Mucosa of stomach (tissue), 1 donor: ENCODE measurements around the gene DNAJC30.

ENCODE experiments used
- H3K27me3 ChIP-seq: one replicate; pipeline ENCODE4 v1.7.0; 2013; ENCODE audit warnings: mild to moderate bottlenecking, low read length; ENCODE audit not compliant: control insufficient read depth, insufficient read depth
- H3K36me3 ChIP-seq: one replicate; pipeline ENCODE4 v1.7.0; 2013; ENCODE audit warnings: low read length; ENCODE audit not compliant: control insufficient read depth, insufficient read depth
- H3K4me1 ChIP-seq: one replicate; pipeline ENCODE4 v1.7.0; 2013; ENCODE audit warnings: mild to moderate bottlenecking, low read length; ENCODE audit not compliant: control insufficient read depth, insufficient read depth
- H3K4me3 ChIP-seq: one replicate; pipeline ENCODE4 v1.7.0; 2013; ENCODE audit warnings: low read length
- H3K9ac ChIP-seq: one replicate; pipeline ENCODE4 v1.7.0; 2013; ENCODE audit warnings: mild to moderate bottlenecking, low read length, moderate library complexity
- H3K9me3 ChIP-seq: one replicate; pipeline ENCODE4 v1.7.0; 2013; ENCODE audit warnings: mild to moderate bottlenecking, low read length, moderate library complexity; ENCODE audit not compliant: control insufficient read depth
- donor health status: Pancreatic carcinoma.

Gene DNAJC30

GRCh38 chr7:73699370-73700068, 16.3 kb upstream of the DNAJC30 start:
- H3K27me3 ChIP-seq: no peaks in the 10 kb centered on the region
- H3K9me3 ChIP-seq: no peaks in the 10 kb centered on the region
- H3K4me1 ChIP-seq: peaks cover 14% of the 10 kb centered on the region
- no peak overlapping the region for H3K9ac ChIP-seq
- peaks cover 10% of the 10 kb centered on the region for H3K36me3 ChIP-seq
- H3K4me3 ChIP-seq: no peak overlapping the region

GRCh38 chr7:73698410-73698809, 15.2 kb upstream of the DNAJC30 start:
- no peak overlapping the region for H3K9ac ChIP-seq
- no peak overlapping the region for H3K4me3 ChIP-seq
- no peaks in the 10 kb centered on the region for H3K27me3 ChIP-seq
- H3K36me3 ChIP-seq: peaks cover 13% of the 10 kb centered on the region
- no peaks in the 10 kb centered on the region for H3K9me3 ChIP-seq
- H3K4me1 ChIP-seq: peaks cover 5% of the 10 kb centered on the region

GRCh38 chr7:73696372-73696771, 13.1 kb upstream of the DNAJC30 start:
- no peak overlapping the region for H3K9ac ChIP-seq
- H3K4me3 ChIP-seq: no peak overlapping the region
- no peaks in the 10 kb centered on the region for H3K27me3 ChIP-seq
- no peaks in the 10 kb centered on the region for H3K9me3 ChIP-seq
- peaks cover 4% of the 10 kb centered on the region for H3K4me1 ChIP-seq
- peaks cover 21% of the 10 kb centered on the region for H3K36me3 ChIP-seq

- Histone ChIP-seq H3K4me3 (no peak overlapping the region), H3K36me3 (peaks cover 16% of the 10 kb centered on the region), H3K27me3 (no peaks in the 10 kb centered on the region), H3K9ac (no peak overlapping the region), H3K9me3 (no peaks in the 10 kb centered on the region), H3K4me1 (no peaks in the 10 kb centered on the region)
These were observed 7.4 kb upstream of the DNAJC30 start for GRCh38 chr7:73690646-73691045.

- Histone ChIP-seq H3K27me3 (no peaks in the 10 kb centered on the region), H3K4me1 (peaks cover 4% of the 10 kb centered on the region), H3K4me3 (no peak overlapping the region), H3K9me3 (no peaks in the 10 kb centered on the region), H3K36me3 (peaks cover 8% of the 10 kb centered on the region), H3K9ac (no peak overlapping the region)
These were observed 5.0 kb upstream of the DNAJC30 start for GRCh38 chr7:73688288-73688687.

- H3K9ac ChIP-seq: no peak overlapping the region
- peaks cover 22% of the 10 kb centered on the region for H3K4me1 ChIP-seq
- no peaks in the 10 kb centered on the region for H3K9me3 ChIP-seq
- no peaks in the 10 kb centered on the region for H3K27me3 ChIP-seq
- no peaks in the 10 kb centered on the region for H3K36me3 ChIP-seq
- H3K4me3 ChIP-seq: no peak overlapping the region
These were observed 2.1 kb upstream of the DNAJC30 start for GRCh38 chr7:73685311-73685710.

GRCh38 chr7:73683788-73684693, 788 bp upstream of the DNAJC30 start:
- H3K36me3 ChIP-seq: no peaks in the 10 kb centered on the region
- peak overlapping the region; percentile 88 for H3K4me3 ChIP-seq
- H3K9ac ChIP-seq: peak overlapping the region; percentile 94
- H3K9me3 ChIP-seq: no peaks in the 10 kb centered on the region
- H3K27me3 ChIP-seq: no peaks in the 10 kb centered on the region
- H3K4me1 ChIP-seq: peaks cover 28% of the 10 kb centered on the region

GRCh38 chr7:73682745-73683055, 553 bp downstream of the DNAJC30 start:
- H3K4me1 ChIP-seq: peaks cover 28% of the 10 kb centered on the region
- no peaks in the 10 kb centered on the region for H3K36me3 ChIP-seq
- H3K9me3 ChIP-seq: no peaks in the 10 kb centered on the region
- H3K4me3 ChIP-seq: peak overlapping the region; percentile 88
- H3K27me3 ChIP-seq: no peaks in the 10 kb centered on the region
- H3K9ac ChIP-seq: peak overlapping the region; percentile 89

- H3K4me3 ChIP-seq: no peak overlapping the region
These were observed 2.2 kb downstream of the DNAJC30 start for GRCh38 chr7:73681031-73681430.

GRCh38 chr7:73680501-73680900, 2.8 kb downstream of the DNAJC30 start:
- H3K4me1 ChIP-seq: peaks cover 28% of the 10 kb centered on the region
- H3K27me3 ChIP-seq: no peaks in the 10 kb centered on the region
- no peaks in the 10 kb centered on the region for H3K36me3 ChIP-seq
- H3K4me3 ChIP-seq: no peak overlapping the region
- no peak overlapping the region for H3K9ac ChIP-seq
- H3K9me3 ChIP-seq: no peaks in the 10 kb centered on the region

More at GRCh38 chr7:73681031-73681430, 2.2 kb downstream of the DNAJC30 start:
- Histone ChIP-seq H3K9ac (no peak overlapping the region), H3K36me3 (no peaks in the 10 kb centered on the region), H3K27me3 (no peaks in the 10 kb centered on the region), H3K9me3 (no peaks in the 10 kb centered on the region), H3K4me1 (peaks cover 28% of the 10 kb centered on the region)

GRCh38 chr7:73679709-73680108, 3.5 kb downstream of the DNAJC30 start:
- no peak overlapping the region for H3K4me3 ChIP-seq
- H3K9ac ChIP-seq: no peak overlapping the region
- H3K27me3 ChIP-seq: no peaks in the 10 kb centered on the region
- peaks cover 28% of the 10 kb centered on the region for H3K4me1 ChIP-seq
- no peaks in the 10 kb centered on the region for H3K36me3 ChIP-seq
- no peaks in the 10 kb centered on the region for H3K9me3 ChIP-seq

- no peak overlapping the region for H3K9ac ChIP-seq
- no peaks in the 10 kb centered on the region for H3K9me3 ChIP-seq
- no peaks in the 10 kb centered on the region for H3K36me3 ChIP-seq
- H3K27me3 ChIP-seq: no peaks in the 10 kb centered on the region
- H3K4me1 ChIP-seq: peaks cover 24% of the 10 kb centered on the region
- no peak overlapping the region for H3K4me3 ChIP-seq
These were observed 4.4 kb downstream of the DNAJC30 start for GRCh38 chr7:73678862-73679261.
